ENCODE data around the gene MRTFA. TPM values are rescaled to one million over a fixed set of nuclear protein-coding genes. Genes with fewer than 3 reads are reported as not detected.
A peak's percentile ranks its signal among the peaks of the same experiment; 100 is the strongest.
"Not testable (repeated sequence)": the region's sequence is repeated elsewhere in the genome, so short reads cannot be mapped to it uniquely, and the experiment has no call there.

Gene MRTFA
- total RNA-seq, 2 experiments from 2014 or later, result 44.1 to 45.5 TPM

GRCh38 chr22:40540265-40540664 lies 96.3 kb downstream of the MRTFA start:
- POLR2A ChIA-PET, result no interaction called here
- Mint-ChIP-seq H3K27me3 (no peaks in the 10 kb centered on the region), H3K4me3 (no peak overlapping the region)

GRCh38 chr22:40536149-40536548 lies 100.4 kb downstream of the MRTFA start:
- peaks cover 55% of the 10 kb centered on the region for H3K4me1 Mint-ChIP-seq (ENCODE audit: low read depth)
- H3K27ac Mint-ChIP-seq, CTCF ChIA-PET, DNase-seq, H3K27me3 Mint-ChIP-seq, POLR2A ChIA-PET, H3K36me3 Mint-ChIP-seq, H3K4me3 Mint-ChIP-seq, H3K9me3 Mint-ChIP-seq: not testable (repeated sequence)
- intact Hi-C loops (cut with micrococcal nuclease), result loop anchor here (10.0 kb wide), 1 partner anchor 559 kb away; the partner anchor contains the start of gene EP300

More at GRCh38 chr22:40540265-40540664, 96.3 kb downstream of the MRTFA start:
- no peaks in the 10 kb centered on the region for H3K9me3 Mint-ChIP-seq
- intact Hi-C loops (cut with micrococcal nuclease), result no loop called here
- no peak for DNase-seq
- H3K27ac Mint-ChIP-seq, result no peak overlapping the region
- peaks cover 30% of the 10 kb centered on the region for H3K4me1 Mint-ChIP-seq (ENCODE audit: low read depth)
- CTCF ChIA-PET, result no interaction called here
- H3K36me3 Mint-ChIP-seq, result peaks cover 2% of the 10 kb centered on the region

GRCh38 chr22:40535642-40536041 lies 100.9 kb downstream of the MRTFA start:
- Mint-ChIP-seq H3K9me3 (no peaks in the 10 kb centered on the region), H3K4me1 (ENCODE audit: low read depth) (peaks cover 55% of the 10 kb centered on the region), H3K36me3 (peaks cover 2% of the 10 kb centered on the region), H3K27ac (peak overlapping the region; percentile 83), H3K4me3 (no peak overlapping the region), H3K27me3 (no peaks in the 10 kb centered on the region)
- intact Hi-C loops (cut with micrococcal nuclease), result loop anchor here (10.0 kb wide), 1 partner anchor 559 kb away; the partner anchor contains the start of gene EP300
- ChIA-PET POLR2A (no interaction called here), CTCF (interaction anchor here (0.7 to 12.5 kb wide), 5 partner anchors 11 to 447 kb away, joined by 3 to 218 read pairs (median 4); partner anchors contain the start of gene MRTFA)
- no peak for DNase-seq

GRCh38 chr22:40535189-40535512 lies 101.4 kb downstream of the MRTFA start:
- intact Hi-C loops (cut with micrococcal nuclease), result loop anchor here (10.0 kb wide), 1 partner anchor 560 kb away; the partner anchor contains the start of gene EP300
- peaks cover 58% of the 10 kb centered on the region for H3K4me1 Mint-ChIP-seq (ENCODE audit: low read depth)

GRCh38 chr22:40534379-40535188 lies 101.9 kb downstream of the MRTFA start:
- H3K27ac Mint-ChIP-seq, result peak overlapping the region; percentile 83
- ChIA-PET CTCF (interaction anchor here (0.6 to 12.5 kb wide), 16 partner anchors 10 to 446 kb away, joined by 3 to 218 read pairs (median 4); partner anchors contain the start of gene MRTFA), POLR2A (interaction anchor here (1.2 kb wide), 2 partner anchors 102 to 112 kb away, joined by 4 to 5 read pairs; partner anchors contain the start of gene MRTFA)
- intact Hi-C loops (cut with micrococcal nuclease), result loop anchor here (10.0 kb wide), 1 partner anchor 560 kb away; the partner anchor contains the start of gene EP300
- H3K9me3 Mint-ChIP-seq, result no peaks in the 10 kb centered on the region
- DNase-seq, result peak; percentile 52
- H3K4me1 Mint-ChIP-seq (ENCODE audit: low read depth), result peaks cover 61% of the 10 kb centered on the region
- no peaks in the 10 kb centered on the region for H3K27me3 Mint-ChIP-seq
- H3K4me3 Mint-ChIP-seq, result peak overlapping the region; percentile 17
- H3K36me3 Mint-ChIP-seq, result peaks cover 2% of the 10 kb centered on the region

More at GRCh38 chr22:40535189-40535512, 101.4 kb downstream of the MRTFA start:
- CTCF ChIA-PET, result interaction anchor here (0.6 to 12.5 kb wide), 8 partner anchors 11 to 446 kb away, joined by 3 to 218 read pairs (median 4); partner anchors contain the start of gene MRTFA
- Mint-ChIP-seq H3K36me3 (peaks cover 2% of the 10 kb centered on the region), H3K4me3 (peak overlapping the region; percentile 17), H3K27ac (peak overlapping the region; percentile 83), H3K9me3 (no peaks in the 10 kb centered on the region), H3K27me3 (no peaks in the 10 kb centered on the region)
- POLR2A ChIA-PET, result no interaction called here
- no peak for DNase-seq

- no peaks in the 10 kb centered on the region for H3K9me3 Mint-ChIP-seq
- peak overlapping the region; percentile 78 for H3K4me3 Mint-ChIP-seq
- DNase-seq, result peak; percentile 65
- H3K4me1 Mint-ChIP-seq (ENCODE audit: low read depth), result peaks cover 64% of the 10 kb centered on the region
- ChIA-PET POLR2A (interaction anchor here (1.0 to 1.2 kb wide), 4 partner anchors 10 to 113 kb away, joined by 4 to 5 read pairs (median 4); partner anchors contain the start of gene MRTFA), CTCF (interaction anchor here (0.6 to 12.5 kb wide), 13 partner anchors 9 to 365 kb away, joined by 3 to 218 read pairs (median 4); partner anchors contain the start of gene MRTFA)
- H3K27ac Mint-ChIP-seq, result peak overlapping the region; percentile 83
- intact Hi-C loops (cut with micrococcal nuclease), result loop anchor here (2.0 to 10.0 kb wide), 5 partner anchors 15 to 561 kb away; partner anchors contain the start of genes EP300 and MRTFA
- peaks cover 2% of the 10 kb centered on the region for H3K36me3 Mint-ChIP-seq
- no peaks in the 10 kb centered on the region for H3K27me3 Mint-ChIP-seq
These were observed 102.7 kb downstream of the MRTFA start for GRCh38 chr22:40533712-40534378.

GRCh38 chr22:40531951-40532900 lies 104.3 kb downstream of the MRTFA start:
- Mint-ChIP-seq H3K4me3 (peak overlapping the region; percentile 72), H3K36me3 (peaks cover 2% of the 10 kb centered on the region), H3K27ac (peak overlapping the region; percentile 83), H3K9me3 (no peaks in the 10 kb centered on the region), H3K27me3 (no peaks in the 10 kb centered on the region), H3K4me1 (ENCODE audit: low read depth) (peaks cover 74% of the 10 kb centered on the region)
- intact Hi-C loops (cut with micrococcal nuclease), result loop anchor here (2.0 to 10.0 kb wide), 5 partner anchors 13 to 563 kb away; partner anchors contain the start of genes EP300 and MRTFA
- ChIA-PET CTCF (interaction anchor here (0.5 to 12.5 kb wide), 8 partner anchors 8 to 367 kb away, joined by 3 to 218 read pairs (median 5); no protein-coding TSS in a partner anchor), POLR2A (interaction anchor here (0.8 kb wide), 1 partner anchor 114 kb away, joined by 3 read pairs; no protein-coding TSS in a partner anchor)
- no peak for DNase-seq

GRCh38 chr22:40530391-40530790 lies 106.1 kb downstream of the MRTFA start:
- intact Hi-C loops (cut with micrococcal nuclease), result loop anchor here (10.0 kb wide), 1 partner anchor 564 kb away; the partner anchor contains the start of gene EP300
- POLR2A ChIA-PET, H3K27ac Mint-ChIP-seq, H3K4me3 Mint-ChIP-seq, DNase-seq, H3K9me3 Mint-ChIP-seq, H3K27me3 Mint-ChIP-seq, H3K36me3 Mint-ChIP-seq: not testable (repeated sequence)
- H3K4me1 Mint-ChIP-seq (ENCODE audit: low read depth), result peaks cover 83% of the 10 kb centered on the region
- CTCF ChIA-PET, result interaction anchor here (0.7 to 12.5 kb wide), 4 partner anchors 10 to 116 kb away, joined by 3 to 218 read pairs (median 4); no protein-coding TSS in a partner anchor

GRCh38 chr22:40529821-40530220 lies 106.7 kb downstream of the MRTFA start:
- intact Hi-C loops (cut with micrococcal nuclease), result loop anchor here (10.0 kb wide), 1 partner anchor 565 kb away; the partner anchor contains the start of gene EP300
- no peak overlapping the region for H3K4me3 Mint-ChIP-seq
- no peak for DNase-seq
- no peaks in the 10 kb centered on the region for H3K36me3 Mint-ChIP-seq
- ChIA-PET POLR2A (no interaction called here), CTCF (interaction anchor here (0.7 to 12.5 kb wide), 3 partner anchors 9 to 117 kb away, joined by 3 to 218 read pairs (median 5); no protein-coding TSS in a partner anchor)
- H3K4me1 Mint-ChIP-seq (ENCODE audit: low read depth), result peaks cover 77% of the 10 kb centered on the region
- no peaks in the 10 kb centered on the region for H3K27me3 Mint-ChIP-seq
- no peaks in the 10 kb centered on the region for H3K9me3 Mint-ChIP-seq
- no peak overlapping the region for H3K27ac Mint-ChIP-seq

GRCh38 chr22:40526960-40527359 lies 109.6 kb downstream of the MRTFA start:
- intact Hi-C loops (cut with micrococcal nuclease), result no loop called here
- CTCF ChIA-PET, result interaction anchor here (1.0 to 12.5 kb wide), 4 partner anchors 9 to 120 kb away, joined by 3 to 218 read pairs (median 3); no protein-coding TSS in a partner anchor
- Mint-ChIP-seq H3K4me3 (no peak overlapping the region), H3K9me3 (no peaks in the 10 kb centered on the region), H3K4me1 (ENCODE audit: low read depth) (peaks cover 49% of the 10 kb centered on the region), H3K27me3 (no peaks in the 10 kb centered on the region), H3K36me3 (peaks cover 3% of the 10 kb centered on the region), H3K27ac (peak overlapping the region; percentile 44)
- no peak for DNase-seq
- POLR2A ChIA-PET, result interaction anchor here (0.5 to 0.7 kb wide), 2 partner anchors 119 to 184 kb away, joined by 3 to 5 read pairs; no protein-coding TSS in a partner anchor

All from activated CD4-positive, alpha-beta memory T cell treated with anti-CD3 and anti-CD28 coated beads for 36 hours (primary cell).